ENCODE data around the gene SPAAR.
A peak's percentile ranks its signal among the peaks of the same experiment; 100 is the strongest.

SPAAR gene

DNA sequence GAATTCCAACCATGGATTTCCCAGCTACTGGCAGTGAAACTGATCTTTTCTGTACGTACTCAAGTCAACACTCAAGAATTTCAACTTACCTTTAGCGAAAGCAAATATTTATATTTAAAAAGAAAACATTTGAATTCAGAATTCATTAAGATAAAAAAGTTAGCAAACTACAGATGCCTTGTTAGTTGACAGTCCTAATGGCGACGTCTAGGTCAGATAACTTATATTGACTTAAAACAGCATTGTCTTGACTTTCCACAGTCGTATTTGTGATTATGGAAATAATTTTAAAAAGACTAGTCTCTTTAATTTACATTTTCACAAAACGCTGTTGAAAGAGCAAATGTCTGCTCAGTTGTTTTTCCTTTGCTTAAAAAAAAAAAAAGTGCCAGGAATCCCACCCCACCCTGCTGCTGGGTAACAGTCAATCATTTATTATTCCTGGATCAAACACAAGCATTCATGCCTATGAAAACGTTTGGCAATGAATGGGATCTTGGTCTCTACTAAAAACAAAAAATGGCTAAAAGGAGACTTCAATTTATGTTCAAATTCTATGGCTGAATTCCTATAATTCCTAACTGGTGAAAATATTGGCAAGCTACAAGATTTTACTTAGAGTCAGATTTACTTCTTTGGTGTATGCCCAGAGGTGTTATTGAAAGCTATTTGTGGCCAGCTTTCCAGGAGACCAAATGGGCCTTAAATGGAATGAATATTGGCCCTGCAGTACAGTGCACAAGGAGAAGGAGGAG, 26.6 kb downstream of the SPAAR start:
- Histone ChIP-seq H2AFZ (ENCODE audit: low read length, unreplicated experiment) (peak overlapping the region; percentile 70), H3K4me1 (ENCODE audit: control insufficient read depth, insufficient read depth, low read length, unreplicated experiment) (peaks cover 38% of the 10 kb centered on the region), H3K4me3 (ENCODE audit: low read depth, low read length) (peak overlapping the region; percentile 48; the same call in 1 of the 2 replicates), H3K27ac (ENCODE audit: low read depth, low read length) (peak overlapping the region; percentile 91), H3K79me2 (ENCODE audit: control insufficient read depth, insufficient read depth, low read length, unreplicated experiment) (no peaks in the 10 kb centered on the region), H3K27me3 (ENCODE audit: insufficient read depth, low read length) (no peaks in the 10 kb centered on the region), H3K36me3 (ENCODE audit: insufficient read depth, low read length) (0 out of 2 replicates have a peak, but pooled peaks cover 4% of the 10 kb centered on the region)

DNA sequence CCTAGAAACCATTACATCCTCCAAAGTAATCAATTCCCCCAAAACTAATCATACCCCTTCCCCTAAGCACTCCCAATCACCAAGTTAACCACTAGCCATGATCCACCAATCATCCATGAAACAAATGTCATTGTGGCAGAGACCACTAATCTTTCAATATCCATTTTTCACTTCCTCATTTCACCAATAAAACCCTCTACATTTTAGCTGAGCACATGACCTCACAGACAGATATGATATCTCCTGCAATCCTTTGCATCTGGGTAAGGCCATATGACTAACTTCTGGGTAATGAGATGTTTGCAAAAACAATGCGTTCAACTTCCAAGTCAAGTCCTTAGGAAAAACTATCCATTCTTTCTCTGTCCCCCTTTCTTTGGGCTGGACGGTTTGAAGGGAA, 27.9 kb downstream of the SPAAR start:
- Histone ChIP-seq H2AFZ (ENCODE audit: low read length, unreplicated experiment) (peak overlapping the region; percentile 59), H3K4me1 (ENCODE audit: control insufficient read depth, insufficient read depth, low read length, unreplicated experiment) (peaks cover 38% of the 10 kb centered on the region), H3K27me3 (ENCODE audit: insufficient read depth, low read length) (no peaks in the 10 kb centered on the region), H3K36me3 (ENCODE audit: insufficient read depth, low read length) (0 out of 2 replicates have a peak, but pooled peaks cover 4% of the 10 kb centered on the region), H3K4me3 (ENCODE audit: low read depth, low read length) (no peak overlapping the region), H3K79me2 (ENCODE audit: control insufficient read depth, insufficient read depth, low read length, unreplicated experiment) (no peaks in the 10 kb centered on the region), H3K27ac (ENCODE audit: low read depth, low read length) (peak overlapping the region; percentile 91)

DNA sequence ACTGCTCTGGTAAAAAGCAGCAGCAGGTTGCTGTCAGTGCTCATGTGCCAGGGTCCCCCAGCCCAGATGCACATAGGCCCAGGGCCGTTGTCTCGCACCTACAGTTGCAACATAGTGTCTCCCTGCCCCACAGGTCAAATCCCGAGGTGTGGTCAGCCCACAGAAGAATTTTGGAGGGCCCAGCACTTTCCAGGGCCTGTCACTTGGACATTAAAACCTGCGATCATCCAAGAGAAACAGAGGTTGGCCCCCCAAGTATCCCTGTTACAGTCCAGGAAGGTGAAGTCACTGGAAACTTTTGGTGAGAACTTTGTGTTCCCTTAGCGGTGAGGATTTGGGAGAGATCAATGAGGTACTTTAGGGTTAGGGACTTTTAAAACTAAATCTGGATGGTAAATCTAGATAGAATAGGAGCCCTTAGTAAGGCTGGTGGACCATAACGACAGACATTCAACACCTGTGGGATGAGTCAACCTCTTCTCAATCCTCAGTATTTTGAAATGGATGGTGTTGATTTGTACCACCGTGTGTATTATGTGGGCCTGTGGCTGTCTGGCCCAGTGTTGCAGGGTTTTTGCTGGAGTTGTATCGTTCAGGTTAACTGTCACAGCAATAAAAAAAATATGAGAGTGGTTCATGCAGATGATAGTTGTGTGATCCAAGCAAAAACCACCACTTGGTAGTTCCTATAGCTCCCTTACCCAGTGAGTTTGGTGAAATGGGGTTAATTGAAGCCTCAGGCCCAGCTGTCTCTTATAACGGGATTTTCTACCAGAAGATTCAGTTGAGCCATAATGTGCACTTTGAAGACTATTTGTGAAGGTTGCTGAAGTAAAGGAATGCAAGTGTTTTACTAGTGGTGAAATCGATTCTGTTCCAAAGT, 29.4 kb downstream of the SPAAR start:
- Histone ChIP-seq H3K27me3 (ENCODE audit: insufficient read depth, low read length) (no peaks in the 10 kb centered on the region), H3K27ac (ENCODE audit: low read depth, low read length) (no peak overlapping the region), H3K36me3 (ENCODE audit: insufficient read depth, low read length) (0 out of 2 replicates have a peak, but pooled peaks cover 4% of the 10 kb centered on the region), H2AFZ (ENCODE audit: low read length, unreplicated experiment) (no peak overlapping the region), H3K4me1 (ENCODE audit: control insufficient read depth, insufficient read depth, low read length, unreplicated experiment) (peaks cover 29% of the 10 kb centered on the region), H3K4me3 (ENCODE audit: low read depth, low read length) (no peak overlapping the region), H3K79me2 (ENCODE audit: control insufficient read depth, insufficient read depth, low read length, unreplicated experiment) (no peaks in the 10 kb centered on the region)

DNA sequence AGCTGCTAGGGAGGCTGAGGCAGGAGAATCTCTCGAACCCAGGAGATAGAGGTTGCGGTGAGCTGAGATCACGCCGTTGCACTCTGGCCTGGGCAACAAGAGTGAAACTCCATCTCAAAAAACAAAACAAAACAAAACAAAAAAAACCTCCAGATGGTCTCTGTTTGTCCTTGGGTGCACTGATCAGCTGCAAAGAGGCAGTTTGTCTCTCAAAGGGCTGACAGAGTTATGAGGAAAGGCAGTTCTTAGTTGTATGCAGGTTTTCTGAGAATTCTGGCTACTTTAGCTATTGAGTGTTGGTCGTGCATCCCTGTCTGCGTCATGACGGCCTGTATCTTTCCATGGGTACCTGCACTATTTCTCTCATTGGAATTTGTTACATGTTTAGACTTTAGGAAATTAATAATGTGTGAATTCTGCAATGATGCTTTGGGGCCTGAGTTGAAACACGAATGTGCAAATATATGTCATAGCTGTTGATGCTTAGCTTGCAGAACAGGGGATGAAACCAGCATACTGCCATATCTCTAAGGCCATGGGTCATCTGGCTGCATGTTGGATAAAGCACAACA, 30.5 kb downstream of the SPAAR start:
- Histone ChIP-seq H3K4me1 (ENCODE audit: control insufficient read depth, insufficient read depth, low read length, unreplicated experiment) (peaks cover 25% of the 10 kb centered on the region), H3K79me2 (ENCODE audit: control insufficient read depth, insufficient read depth, low read length, unreplicated experiment) (no peaks in the 10 kb centered on the region), H3K27ac (ENCODE audit: low read depth, low read length) (no peak overlapping the region), H3K27me3 (ENCODE audit: insufficient read depth, low read length) (no peaks in the 10 kb centered on the region), H2AFZ (ENCODE audit: low read length, unreplicated experiment) (no peak overlapping the region), H3K4me3 (ENCODE audit: low read depth, low read length) (no peak overlapping the region), H3K36me3 (ENCODE audit: insufficient read depth, low read length) (0 out of 2 replicates have a peak, but pooled peaks cover 4% of the 10 kb centered on the region)

- Histone ChIP-seq H3K79me2 (ENCODE audit: control insufficient read depth, insufficient read depth, low read length, unreplicated experiment) (no peaks in the 10 kb centered on the region), H2AFZ (ENCODE audit: low read length, unreplicated experiment) (no peak overlapping the region), H3K27ac (ENCODE audit: low read depth, low read length) (no peak overlapping the region), H3K36me3 (ENCODE audit: insufficient read depth, low read length) (0 out of 2 replicates have a peak, but pooled peaks cover 4% of the 10 kb centered on the region), H3K4me1 (ENCODE audit: control insufficient read depth, insufficient read depth, low read length, unreplicated experiment) (peaks cover 18% of the 10 kb centered on the region), H3K27me3 (ENCODE audit: insufficient read depth, low read length) (no peaks in the 10 kb centered on the region), H3K4me3 (ENCODE audit: low read depth, low read length) (no peak overlapping the region)
Measured at GRCh38 chr9:35940458-35941407, 31.4 kb downstream of the SPAAR start.

DNA sequence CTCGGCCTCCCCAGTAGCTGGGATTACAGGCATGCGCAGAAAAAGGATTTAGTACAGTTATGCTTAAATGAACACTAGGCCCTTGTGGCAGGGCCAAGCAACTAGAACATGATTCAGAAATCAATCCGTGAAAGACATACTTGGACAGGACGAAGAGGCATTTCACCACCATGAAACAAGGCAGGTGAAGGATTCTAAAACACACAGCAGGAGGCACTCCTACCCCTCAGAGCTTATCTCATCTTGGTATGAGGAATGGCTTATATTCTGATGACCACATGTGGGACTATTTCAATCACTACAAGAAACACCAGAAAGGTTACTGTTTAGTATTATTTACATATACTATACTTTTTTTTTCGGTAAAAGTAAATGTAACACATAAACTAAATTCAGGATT, 33.0 kb downstream of the SPAAR start:
- H3K27me3 ChIP-seq (ENCODE audit: insufficient read depth, low read length) = no peaks in the 10 kb centered on the region
- no peaks in the 10 kb centered on the region for H3K79me2 ChIP-seq (ENCODE audit: control insufficient read depth, insufficient read depth, low read length, unreplicated experiment)
- no peak overlapping the region for H2AFZ ChIP-seq (ENCODE audit: low read length, unreplicated experiment)
- H3K36me3 ChIP-seq (ENCODE audit: insufficient read depth, low read length) = no peaks in the 10 kb centered on the region
- H3K27ac ChIP-seq (ENCODE audit: low read depth, low read length) = no peak overlapping the region
- no peak overlapping the region for H3K4me3 ChIP-seq (ENCODE audit: low read depth, low read length)
- H3K4me1 ChIP-seq (ENCODE audit: control insufficient read depth, insufficient read depth, low read length, unreplicated experiment) = peaks cover 6% of the 10 kb centered on the region

DNA sequence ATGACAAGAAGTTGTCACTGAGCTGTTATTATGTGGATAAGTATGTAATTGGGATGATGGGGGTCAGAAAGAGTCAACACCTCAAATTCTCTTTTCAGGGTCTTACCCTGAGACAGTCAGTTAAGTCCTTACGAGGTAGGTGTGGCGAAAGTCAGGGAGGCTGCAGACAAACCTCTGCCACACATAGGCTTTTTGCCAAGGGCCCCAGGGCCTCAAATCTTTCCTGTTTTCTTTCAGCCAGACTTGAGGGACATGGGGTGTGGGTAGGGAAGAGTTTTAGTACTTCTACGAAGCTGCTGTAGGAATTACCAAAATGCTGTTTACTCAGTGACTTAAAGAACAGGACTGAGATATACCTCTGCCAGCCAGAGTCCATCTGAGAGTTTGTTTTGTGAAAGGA, 34.9 kb downstream of the SPAAR start:
- Histone ChIP-seq H3K4me3 (ENCODE audit: low read depth, low read length) (no peak overlapping the region), H3K27ac (ENCODE audit: low read depth, low read length) (no peak overlapping the region), H3K79me2 (ENCODE audit: control insufficient read depth, insufficient read depth, low read length, unreplicated experiment) (no peaks in the 10 kb centered on the region), H3K27me3 (ENCODE audit: insufficient read depth, low read length) (no peaks in the 10 kb centered on the region), H3K36me3 (ENCODE audit: insufficient read depth, low read length) (no peaks in the 10 kb centered on the region), H2AFZ (ENCODE audit: low read length, unreplicated experiment) (no peak overlapping the region), H3K4me1 (ENCODE audit: control insufficient read depth, insufficient read depth, low read length, unreplicated experiment) (peaks cover 3% of the 10 kb centered on the region)

DNA sequence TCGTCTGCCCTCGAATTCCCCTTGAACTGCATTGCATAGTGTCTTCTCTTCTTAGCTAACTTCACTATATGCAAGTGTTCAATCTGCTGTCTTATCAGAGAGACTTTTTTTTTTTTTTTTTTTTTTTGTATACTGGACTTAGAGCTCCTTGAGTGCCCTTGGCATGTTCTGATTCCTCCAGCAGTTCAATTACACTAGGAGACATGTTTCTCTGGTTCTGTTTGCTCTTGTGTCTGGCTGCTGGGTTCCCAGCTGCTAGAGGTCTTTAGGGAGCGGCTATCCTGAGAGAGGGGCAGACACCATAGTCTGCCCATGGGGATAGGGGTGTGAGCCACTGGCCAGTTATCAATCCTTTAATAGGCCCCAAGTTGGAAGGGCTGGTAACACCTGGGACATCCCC, 35.6 kb downstream of the SPAAR start:
- no peak overlapping the region for H3K27ac ChIP-seq (ENCODE audit: low read depth, low read length)
- peak overlapping the region; percentile 93 for H2AFZ ChIP-seq (ENCODE audit: low read length, unreplicated experiment)
- no peak overlapping the region for H3K4me3 ChIP-seq (ENCODE audit: low read depth, low read length)
- H3K27me3 ChIP-seq (ENCODE audit: insufficient read depth, low read length) = no peaks in the 10 kb centered on the region
- H3K4me1 ChIP-seq (ENCODE audit: control insufficient read depth, insufficient read depth, low read length, unreplicated experiment) = peaks cover 3% of the 10 kb centered on the region
- no peaks in the 10 kb centered on the region for H3K79me2 ChIP-seq (ENCODE audit: control insufficient read depth, insufficient read depth, low read length, unreplicated experiment)
- no peaks in the 10 kb centered on the region for H3K36me3 ChIP-seq (ENCODE audit: insufficient read depth, low read length)

DNA sequence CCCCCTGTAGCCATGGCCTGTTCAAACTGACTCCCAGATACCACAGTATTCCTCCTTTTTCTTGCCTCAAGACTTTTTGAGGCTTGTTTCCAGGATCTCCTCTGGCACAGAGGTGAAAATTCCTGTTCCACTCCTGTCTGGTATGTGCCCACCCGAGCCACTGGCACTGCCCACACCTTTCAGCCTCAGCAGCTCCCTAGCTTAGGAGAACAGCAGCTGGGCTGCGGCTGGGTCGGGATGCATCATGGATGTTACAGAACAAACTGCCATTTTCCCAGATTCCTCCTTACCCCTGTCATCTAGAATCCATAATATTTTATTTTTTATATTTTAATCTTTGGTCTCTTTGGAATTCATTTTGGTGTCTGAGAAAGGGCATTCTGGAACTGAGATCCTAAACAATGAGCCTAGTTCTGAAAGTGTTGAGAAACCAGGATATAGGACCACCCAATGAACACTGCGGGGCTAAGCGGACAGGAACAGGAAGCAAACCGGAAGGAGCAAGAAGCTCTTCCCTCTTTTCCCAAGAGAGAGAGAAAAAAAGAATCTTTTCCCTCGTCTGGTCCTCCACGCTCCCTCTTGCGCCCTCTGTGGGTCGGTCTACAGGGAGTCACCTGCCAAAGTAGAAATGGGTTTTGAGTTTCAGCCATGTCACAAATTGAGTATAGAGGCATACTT, 36.2 kb downstream of the SPAAR start:
- Histone ChIP-seq H3K36me3 (ENCODE audit: insufficient read depth, low read length) (no peaks in the 10 kb centered on the region), H2AFZ (ENCODE audit: low read length, unreplicated experiment) (peak overlapping the region; percentile 93), H3K27ac (ENCODE audit: low read depth, low read length) (no peak overlapping the region), H3K79me2 (ENCODE audit: control insufficient read depth, insufficient read depth, low read length, unreplicated experiment) (no peaks in the 10 kb centered on the region), H3K4me1 (ENCODE audit: control insufficient read depth, insufficient read depth, low read length, unreplicated experiment) (peaks cover 3% of the 10 kb centered on the region), H3K4me3 (ENCODE audit: low read depth, low read length) (no peak overlapping the region), H3K27me3 (ENCODE audit: insufficient read depth, low read length) (no peaks in the 10 kb centered on the region)

Measured in ACC112 (cell line).